SH-SY5Y (cell line): ENCODE results near the gene SPAG17.

Experiments
- GATA2 ChIP-seq: IDR thresholded peaks from 2 replicates; pipeline ENCODE4 v1.6.1; 2011; ENCODE audit warnings: mild to moderate bottlenecking, low read depth, low read length
- GATA3 ChIP-seq: IDR thresholded peaks from 2 replicates; pipeline ENCODE4 v1.6.1; 2011; ENCODE audit warnings: low read depth, mild to moderate bottlenecking, low read length, moderate library complexity

- TF ChIP-seq GATA3 (no peak), GATA2 (no peak)
These were observed 25.7 kb upstream of the SPAG17 start for GRCh38 chr1:118210723-118211110.
